Stimulated activated CD4-positive, alpha-beta T cell treated with anti-CD3 and anti-CD28 coated beads, Interleukin-15, amount 100 ng/mL, for 1 hour (primary cell): Measurements from ENCODE around the gene SGCE.

Experiments
- DNase-seq, 2 donors: peaks; one replicate each; pipeline ENCODE4 v3.0.0-alpha.2; 2020; ENCODE audit warnings: low read depth in 1 of 2, low spot score in 1 of 2

SGCE gene

GRCh38 chr7:94660006-94660405, 4.1 kb upstream of the SGCE start:
- no peak for DNase-seq

GRCh38 chr7:94658826-94659225, 2.9 kb upstream of the SGCE start:
- DNase-seq, result no peak

- peak; percentile 88 to 90 for DNase-seq
Observed at GRCh38 chr7:94657771-94658693, 2.1 kb upstream of the SGCE start.

GRCh38 chr7:94656925-94657731, 1.2 kb upstream of the SGCE start:
- DNase-seq, result no peak

GRCh38 chr7:94656658-94656924, 658 bp upstream of the SGCE start:
- DNase-seq, result no peak

- DNase-seq, result no peak
Observed at GRCh38 chr7:94655126-94655847, 646 bp downstream of the SGCE start.

- DNase-seq, result no peak
Observed at GRCh38 chr7:94654783-94655125, 1.2 kb downstream of the SGCE start.

- no peak for DNase-seq
Observed at GRCh38 chr7:94650147-94651051, 5.5 kb downstream of the SGCE start.

GRCh38 chr7:94649450-94649849, 6.5 kb downstream of the SGCE start:
- no peak for DNase-seq

- DNase-seq, result no peak
Observed at GRCh38 chr7:94648731-94649130, 7.2 kb downstream of the SGCE start.

GRCh38 chr7:94647295-94647694, 8.6 kb downstream of the SGCE start:
- no peak for DNase-seq

GRCh38 chr7:94643771-94644545, 12.0 kb downstream of the SGCE start:
- DNase-seq, result no peak

- no peak for DNase-seq
Observed at GRCh38 chr7:94642838-94643653, 12.9 kb downstream of the SGCE start.

- DNase-seq, result no peak
Observed at GRCh38 chr7:94639384-94639783, 16.5 kb downstream of the SGCE start.

- no peak for DNase-seq
Observed at GRCh38 chr7:94635687-94636086, 20.2 kb downstream of the SGCE start.

- DNase-seq, result no peak
Observed at GRCh38 chr7:94634502-94634901, 21.4 kb downstream of the SGCE start.

- no peak for DNase-seq
Observed at GRCh38 chr7:94633687-94634086, 22.2 kb downstream of the SGCE start.

- DNase-seq, result no peak
Observed at GRCh38 chr7:94633014-94633341, 23.0 kb downstream of the SGCE start.

GRCh38 chr7:94632338-94633013, 23.5 kb downstream of the SGCE start:
- no peak for DNase-seq
